Neural cell (in vitro differentiated cells): Measurements from ENCODE around the gene AVEN. TPM values are rescaled to one million over a fixed set of nuclear protein-coding genes. Genes with fewer than 3 reads are reported as not detected.
A peak's percentile ranks its signal among the peaks of the same experiment; 100 is the strongest.

Source experiments
- H2AFZ ChIP-seq: fragments of 200-600, 300-800 bp; sonication (generic), shearing (Covaris generic); 2 replicates; pipeline ENCODE4 v1.6.0; 2014; ENCODE audit warnings: low read depth, mild to moderate bottlenecking, antibody characterized with exemption, low read length, moderate library complexity
- H3F3A ChIP-seq: fragments of 200-600 bp; shearing (Covaris generic); 2 replicates; pipeline ENCODE4 v1.6.1; 2016; ENCODE audit warnings: mild to moderate bottlenecking, moderate library complexity, mixed read lengths, antibody characterized with exemption, low read length; ENCODE audit not compliant: insufficient read depth, poor library complexity, severe bottlenecking
- H3K27ac ChIP-seq: fragments of 200-600, 300-800 bp; sonication (generic), shearing (Covaris generic); 2 replicates; pipeline ENCODE4 v1.5.1; 2014; ENCODE audit warnings: mild to moderate bottlenecking, low read length, moderate library complexity
- H3K27me3 ChIP-seq: fragments of 300-800, 200-600 bp; sonication (generic), shearing (Covaris generic); 2 replicates; pipeline ENCODE4 v1.6.0; 2014; ENCODE audit warnings: mild to moderate bottlenecking, low read depth, low read length, moderate library complexity; ENCODE audit not compliant: insufficient read depth
- H3K36me3 ChIP-seq: fragments of 300-800, 200-600 bp; sonication (generic), shearing (Covaris generic); 2 replicates; pipeline ENCODE4 v1.5.1; 2014; ENCODE audit warnings: mild to moderate bottlenecking, antibody characterized with exemption, low read length, moderate library complexity; ENCODE audit not compliant: insufficient read depth
- H3K4me2 ChIP-seq: fragments of 300-800, 200-600 bp; sonication (generic), shearing (Covaris generic); 2 replicates; pipeline ENCODE4 v1.6.0; 2014; ENCODE audit warnings: mild to moderate bottlenecking, low read length
- H3K4me3 ChIP-seq: fragments of 300-800, 200-600 bp; sonication (generic), shearing (Covaris generic); 2 replicates; pipeline ENCODE4 v1.5.1; 2014; ENCODE audit warnings: mild to moderate bottlenecking, low read length, moderate library complexity
- H3K79me2 ChIP-seq: fragments of 200-600 bp; shearing (Covaris generic); replicated peaks from 2 replicates; pipeline ENCODE4 v1.6.0; 2014; ENCODE audit warnings: mild to moderate bottlenecking, low read length, moderate library complexity; ENCODE audit not compliant: insufficient read depth
- H3K9ac ChIP-seq: fragments of 300-800, 200-600 bp; sonication (generic), shearing (Covaris generic); 2 replicates; pipeline ENCODE4 v1.6.1; 2016; ENCODE audit warnings: mild to moderate bottlenecking, low read length, mixed read lengths
- H3K9me2 ChIP-seq: fragments of 200-600 bp; shearing (Covaris generic); 2 replicates; pipeline ENCODE4 v1.6.1; 2016; ENCODE audit warnings: mild to moderate bottlenecking, low read length, mixed read lengths; ENCODE audit not compliant: insufficient read depth
- H3K9me3 ChIP-seq: fragments of 200-600, 300-800 bp; sonication (generic), shearing (Covaris generic); 2 replicates; pipeline ENCODE4 v1.6.1; 2016; ENCODE audit warnings: mild to moderate bottlenecking, mixed run types, low read length, moderate library complexity, mixed read lengths
- H4K20me1 ChIP-seq: fragments of 200-600 bp; shearing (Covaris generic); 2 replicates; pipeline ENCODE4 v1.6.1; 2016; ENCODE audit warnings: mild to moderate bottlenecking, mixed run types; ENCODE audit not compliant: insufficient read depth
- CTCF ChIP-seq: fragments of 450-650 bp; IDR thresholded peaks from 2 replicates; pipeline ENCODE4 v1.5.1; 2014; ENCODE audit warnings: antibody characterized with exemption, mild to moderate bottlenecking, moderate library complexity; ENCODE audit not compliant: poor library complexity, severe bottlenecking
- EP300 ChIP-seq: fragments of 450-650 bp; conservative IDR thresholded peaks from 2 replicates; pipeline ENCODE4 v1.6.1; 2014; ENCODE audit warnings: antibody characterized with exemption, mild to moderate bottlenecking, moderate library complexity; ENCODE audit not compliant: poor library complexity, severe bottlenecking
- EZH2 ChIP-seq: fragments of 200-600, 300-800 bp; shearing (Covaris generic), sonication (generic); IDR thresholded peaks from 2 replicates; pipeline ENCODE4 v1.6.1; 2014; ENCODE audit warnings: antibody characterized with exemption, low read length, borderline replicate concordance, mild to moderate bottlenecking; ENCODE audit not compliant: insufficient read depth, poor library complexity, severe bottlenecking
- MXI1 ChIP-seq: fragments of 450-650 bp; conservative IDR thresholded peaks from 2 replicates; pipeline ENCODE4 v1.6.1; 2014; ENCODE audit warnings: antibody characterized with exemption, mild to moderate bottlenecking; ENCODE audit not compliant: poor library complexity, severe bottlenecking
- POLR2AphosphoS5 ChIP-seq: IDR thresholded peaks from 2 replicates; pipeline ENCODE4 v1.6.1; 2012
- RAD21 ChIP-seq: fragments of 450-650 bp; conservative IDR thresholded peaks from 2 replicates; pipeline ENCODE4 v1.6.1; 2014; ENCODE audit warnings: antibody characterized with exemption, mild to moderate bottlenecking, moderate library complexity
- SMC3 ChIP-seq: fragments of 450-650 bp; conservative IDR thresholded peaks from 2 replicates; pipeline ENCODE4 v1.6.1; 2014; ENCODE audit warnings: antibody characterized with exemption, mild to moderate bottlenecking, moderate library complexity; ENCODE audit not compliant: poor library complexity
- TAF1 ChIP-seq: IDR thresholded peaks from 2 replicates; pipeline ENCODE4 v1.6.1; 2012; ENCODE audit warnings: low read depth
- polyA plus RNA-seq: library from polyadenylated mRNA; depleted of rRNA; stranded (reverse); fragments of >200 nt; gene quantifications from 2 replicates; pipeline ENCODE4 v1.2.3, GENCODE V29; 2014
- TF ChIP-seq, protein P1 (sequence below): IDR thresholded peaks from 2 replicates; pipeline ENCODE4 v1.6.1; 2012; ENCODE audit warnings: borderline replicate concordance

The AVEN gene
- polyA plus RNA-seq, 1 donor from 2014 or later, result 14.1 TPM

GRCh38 chr15:34043813-34044212 lies 4.8 kb upstream of the AVEN start:
- H3K4me2 ChIP-seq, result no peak overlapping the region
- no peaks in the 10 kb centered on the region for H3F3A ChIP-seq
- H3K27me3 ChIP-seq, result no peaks in the 10 kb centered on the region
- H3K27ac ChIP-seq, result no peak overlapping the region
- H3K9me2 ChIP-seq, result no peaks in the 10 kb centered on the region
- no peaks in the 10 kb centered on the region for H3K79me2 ChIP-seq
- TF ChIP-seq CTCF (no peak), POLR2AphosphoS5 (no peak), EP300 (no peak), SMC3 (no peak), RAD21 (no peak), MXI1 (no peak), EZH2 (no peak), TAF1 (no peak)
- TF ChIP-seq, protein P1, sequence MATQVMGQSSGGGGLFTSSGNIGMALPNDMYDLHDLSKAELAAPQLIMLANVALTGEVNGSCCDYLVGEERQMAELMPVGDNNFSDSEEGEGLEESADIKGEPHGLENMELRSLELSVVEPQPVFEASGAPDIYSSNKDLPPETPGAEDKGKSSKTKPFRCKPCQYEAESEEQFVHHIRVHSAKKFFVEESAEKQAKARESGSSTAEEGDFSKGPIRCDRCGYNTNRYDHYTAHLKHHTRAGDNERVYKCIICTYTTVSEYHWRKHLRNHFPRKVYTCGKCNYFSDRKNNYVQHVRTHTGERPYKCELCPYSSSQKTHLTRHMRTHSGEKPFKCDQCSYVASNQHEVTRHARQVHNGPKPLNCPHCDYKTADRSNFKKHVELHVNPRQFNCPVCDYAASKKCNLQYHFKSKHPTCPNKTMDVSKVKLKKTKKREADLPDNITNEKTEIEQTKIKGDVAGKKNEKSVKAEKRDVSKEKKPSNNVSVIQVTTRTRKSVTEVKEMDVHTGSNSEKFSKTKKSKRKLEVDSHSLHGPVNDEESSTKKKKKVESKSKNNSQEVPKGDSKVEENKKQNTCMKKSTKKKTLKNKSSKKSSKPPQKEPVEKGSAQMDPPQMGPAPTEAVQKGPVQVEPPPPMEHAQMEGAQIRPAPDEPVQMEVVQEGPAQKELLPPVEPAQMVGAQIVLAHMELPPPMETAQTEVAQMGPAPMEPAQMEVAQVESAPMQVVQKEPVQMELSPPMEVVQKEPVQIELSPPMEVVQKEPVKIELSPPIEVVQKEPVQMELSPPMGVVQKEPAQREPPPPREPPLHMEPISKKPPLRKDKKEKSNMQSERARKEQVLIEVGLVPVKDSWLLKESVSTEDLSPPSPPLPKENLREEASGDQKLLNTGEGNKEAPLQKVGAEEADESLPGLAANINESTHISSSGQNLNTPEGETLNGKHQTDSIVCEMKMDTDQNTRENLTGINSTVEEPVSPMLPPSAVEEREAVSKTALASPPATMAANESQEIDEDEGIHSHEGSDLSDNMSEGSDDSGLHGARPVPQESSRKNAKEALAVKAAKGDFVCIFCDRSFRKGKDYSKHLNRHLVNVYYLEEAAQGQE, result no peak
- H3K9ac ChIP-seq, result no peak overlapping the region
- H3K9me3 ChIP-seq, result no peaks in the 10 kb centered on the region
- H2AFZ ChIP-seq, result no peak overlapping the region
- H4K20me1 ChIP-seq, result no peaks in the 10 kb centered on the region
- no peak overlapping the region for H3K4me3 ChIP-seq
- H3K36me3 ChIP-seq, result no peaks in the 10 kb centered on the region

- Histone ChIP-seq H2AFZ (no peak overlapping the region), H3K9me3 (no peaks in the 10 kb centered on the region), H3K27ac (no peak overlapping the region), H3K79me2 (no peaks in the 10 kb centered on the region), H3F3A (no peaks in the 10 kb centered on the region), H3K9me2 (no peaks in the 10 kb centered on the region), H3K9ac (no peak overlapping the region), H3K36me3 (no peaks in the 10 kb centered on the region), H3K27me3 (no peaks in the 10 kb centered on the region), H4K20me1 (no peaks in the 10 kb centered on the region), H3K4me2 (no peak overlapping the region), H3K4me3 (no peak overlapping the region)
- TF ChIP-seq SMC3 (no peak), EZH2 (no peak), EP300 (no peak), TAF1 (no peak), MXI1 (no peak), POLR2AphosphoS5 (no peak)
These were observed 4.4 kb upstream of the AVEN start for GRCh38 chr15:34043391-34043790.

DNA sequence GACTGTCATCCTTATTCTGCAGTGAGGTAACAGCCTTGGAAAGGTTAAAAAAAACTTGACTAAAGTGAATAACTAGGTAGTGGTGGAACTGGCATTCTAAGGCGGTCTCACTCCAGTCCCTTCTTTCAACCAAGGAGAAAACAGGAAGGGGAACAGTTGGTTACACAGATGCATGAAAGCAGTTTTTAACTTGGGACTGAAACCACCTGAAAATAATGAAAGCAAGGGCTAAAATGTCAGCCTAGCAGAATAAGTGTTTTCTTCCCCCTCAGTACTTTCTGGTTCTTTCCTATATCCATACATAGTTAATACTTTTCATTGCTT lies 748 bp upstream of the AVEN start:
- TF ChIP-seq EP300 (no peak), SMC3 (no peak), MXI1 (no peak), CTCF (no peak), RAD21 (no peak), TAF1 (no peak), POLR2AphosphoS5 (no peak), EZH2 (no peak)
- TF ChIP-seq, protein P1, result no peak
- H3K36me3 ChIP-seq, result no peaks in the 10 kb centered on the region
- no peak overlapping the region for H3K9ac ChIP-seq
- peak overlapping the region; percentile 64 for H3K4me3 ChIP-seq
- H3K4me2 ChIP-seq, result peak overlapping the region; percentile 62
- no peaks in the 10 kb centered on the region for H3K9me3 ChIP-seq
- H3K27ac ChIP-seq, result no peak overlapping the region
- H3K27me3 ChIP-seq, result no peaks in the 10 kb centered on the region
- no peaks in the 10 kb centered on the region for H3K9me2 ChIP-seq
- H3F3A ChIP-seq, result no peaks in the 10 kb centered on the region
- no peaks in the 10 kb centered on the region for H4K20me1 ChIP-seq
- no peak overlapping the region for H2AFZ ChIP-seq
- no peaks in the 10 kb centered on the region for H3K79me2 ChIP-seq
